Psoas muscle (tissue), 8 donors: Measurements from ENCODE around the gene CLSTN2. TPM values are rescaled to one million over a fixed set of nuclear protein-coding genes. Genes with fewer than 3 reads are reported as not detected.
A peak's percentile ranks its signal among the peaks of the same experiment; 100 is the strongest.

ENCODE experiments used
- ATAC-seq, 4 donors: fragments of 200-7000 bp; cut with Tn5 transposase; one replicate each; pipeline ENCODE4 v1.9.1; 2020; ENCODE audit warnings: moderate library complexity in 3 of 4, mild to moderate bottlenecking in 2 of 4
- DNase-seq, 2 donors: peaks; one replicate each; pipeline ENCODE4 v3.0.0-alpha.2; 2020
- H3K27ac ChIP-seq: fragments of 200-600 bp; one replicate; pipeline ENCODE4 v1.8.0; 2022
- H3K27me3 ChIP-seq, 3 donors: fragments of 200-600 bp in 1 of 3; one replicate each; pipeline versions ENCODE4 v1.6.1 to v1.8.0; 2013 to 2022; ENCODE audit warnings: low read length in 2 of 3, mild to moderate bottlenecking in 2 of 3, moderate library complexity in 1 of 3; ENCODE audit not compliant: insufficient read depth in 3 of 3
- H3K36me3 ChIP-seq, 2 donors: fragments of 200-600 bp in 1 of 2; one replicate each; pipeline versions ENCODE4 v1.6.1 to v1.8.0; 2013 to 2022; ENCODE audit warnings: low read depth in 1 of 2, mild to moderate bottlenecking in 1 of 2, moderate library complexity in 1 of 2; ENCODE audit not compliant: insufficient read depth in 1 of 2
- H3K4me1 ChIP-seq: fragments of 200-600 bp; one replicate; pipeline ENCODE4 v1.8.0; 2022
- H3K4me3 ChIP-seq: fragments of 200-600 bp; one replicate; pipeline ENCODE4 v1.8.0; 2022; ENCODE audit warnings: mild to moderate bottlenecking
- H3K9me3 ChIP-seq: fragments of 200-600 bp; one replicate; pipeline ENCODE4 v1.8.0; 2022
- WGBS, 3 donors: extraction: QIAGEN DNeasy Blood & Tissue Kit; methylation state at CpG; one replicate each; pipeline versions ENCODE4 v1.1.6 to v1.1.7; 2013; 5-methylcytosine and 5-hydroxymethylcytosine counted together
- intact Hi-C, 2 donors: fragments of 100-400 bp; cut with DNase I; formaldehyde crosslinking; loops; one replicate each; pipeline versions ENCODE4 v1.11.0 to v1.14.2; 2022
- polyA plus RNA-seq, 3 donors: library from polyadenylated mRNA; stranded (reverse); fragments of 200-250 nt; gene quantifications; one replicate each; pipeline ENCODE4 v1.2.3, GENCODE V29; 2013
- total RNA-seq, 4 donors: library from RNA; stranded (reverse); fragmentation: NEBNext Ultra II Directional in 2 of 4; extraction: Animal tissue kit (Norgen Biotek cat#: 25700) in 2 of 4; gene quantifications; one replicate each; pipeline versions ENCODE4 v1.2.1 to v1.2.4, GENCODE V29; 2021 to 2023
- TF ChIP-seq, protein P1 (sequence below): fragments of 200-600 bp; IDR thresholded peaks from one replicate; pipeline ENCODE4 v1.8.0; 2022; ENCODE audit warnings: antibody characterized with exemption
- donor health status: healthy with polysubstance abuse.
- donor health status: DM: no; HTN: no; CAD: no; lungs with moderate emphysema.
- donor health status: Bipolar disorder and iron deficiency.
- donor health status: healthy.
- donor health status: DM: yes; HTN: yes; CAD: no.
- donor health status: DM: no; HTN: no; CAD: no.
- donor health status: DM: no; HTN: no; CAD: no.
- donor health status: DM: yes; HTN: yes; CAD: no.

Gene CLSTN2
- total and polyA plus RNA-seq, 7 donors = 0.24 to 5.0 (median 1.5) TPM

DNA sequence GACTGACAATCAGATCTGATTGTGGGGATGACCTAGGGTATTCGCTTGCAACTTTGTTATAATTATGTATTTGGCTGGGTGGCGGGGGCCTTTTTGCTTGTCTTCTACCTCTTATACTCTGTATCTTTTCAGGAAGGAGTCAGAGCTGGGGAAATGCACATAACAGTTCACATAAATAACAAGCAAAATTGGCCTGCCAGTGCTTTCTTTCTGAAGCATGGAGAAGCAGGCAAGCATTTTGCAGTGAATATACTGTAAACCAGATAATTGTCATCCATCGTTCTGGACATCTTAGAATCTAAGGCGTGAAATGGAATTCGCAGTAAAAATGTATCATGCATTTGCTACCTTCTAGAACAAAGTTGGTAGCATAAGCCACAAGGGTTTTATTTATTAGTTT, 227.6 kb downstream of the CLSTN2 start:
- no peaks in the 10 kb centered on the region for H3K4me1 ChIP-seq
- intact Hi-C loops = no loop called here
- no peaks in the 10 kb centered on the region for H3K36me3 ChIP-seq
- DNase-seq (no peak), ATAC-seq (no peak)
- TF ChIP-seq, protein P1, sequence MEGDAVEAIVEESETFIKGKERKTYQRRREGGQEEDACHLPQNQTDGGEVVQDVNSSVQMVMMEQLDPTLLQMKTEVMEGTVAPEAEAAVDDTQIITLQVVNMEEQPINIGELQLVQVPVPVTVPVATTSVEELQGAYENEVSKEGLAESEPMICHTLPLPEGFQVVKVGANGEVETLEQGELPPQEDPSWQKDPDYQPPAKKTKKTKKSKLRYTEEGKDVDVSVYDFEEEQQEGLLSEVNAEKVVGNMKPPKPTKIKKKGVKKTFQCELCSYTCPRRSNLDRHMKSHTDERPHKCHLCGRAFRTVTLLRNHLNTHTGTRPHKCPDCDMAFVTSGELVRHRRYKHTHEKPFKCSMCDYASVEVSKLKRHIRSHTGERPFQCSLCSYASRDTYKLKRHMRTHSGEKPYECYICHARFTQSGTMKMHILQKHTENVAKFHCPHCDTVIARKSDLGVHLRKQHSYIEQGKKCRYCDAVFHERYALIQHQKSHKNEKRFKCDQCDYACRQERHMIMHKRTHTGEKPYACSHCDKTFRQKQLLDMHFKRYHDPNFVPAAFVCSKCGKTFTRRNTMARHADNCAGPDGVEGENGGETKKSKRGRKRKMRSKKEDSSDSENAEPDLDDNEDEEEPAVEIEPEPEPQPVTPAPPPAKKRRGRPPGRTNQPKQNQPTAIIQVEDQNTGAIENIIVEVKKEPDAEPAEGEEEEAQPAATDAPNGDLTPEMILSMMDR = no peak
- H3K27me3 ChIP-seq = no peaks in the 10 kb centered on the region
- no peaks in the 10 kb centered on the region for H3K9me3 ChIP-seq
- H3K27ac ChIP-seq = no peak overlapping the region
- 83 to 87% (median 85%) methylated on average over 5 of the region's 5 CpGs for whole genome bisulfite sequencing, 3 donors
- no peak overlapping the region for H3K4me3 ChIP-seq

DNA sequence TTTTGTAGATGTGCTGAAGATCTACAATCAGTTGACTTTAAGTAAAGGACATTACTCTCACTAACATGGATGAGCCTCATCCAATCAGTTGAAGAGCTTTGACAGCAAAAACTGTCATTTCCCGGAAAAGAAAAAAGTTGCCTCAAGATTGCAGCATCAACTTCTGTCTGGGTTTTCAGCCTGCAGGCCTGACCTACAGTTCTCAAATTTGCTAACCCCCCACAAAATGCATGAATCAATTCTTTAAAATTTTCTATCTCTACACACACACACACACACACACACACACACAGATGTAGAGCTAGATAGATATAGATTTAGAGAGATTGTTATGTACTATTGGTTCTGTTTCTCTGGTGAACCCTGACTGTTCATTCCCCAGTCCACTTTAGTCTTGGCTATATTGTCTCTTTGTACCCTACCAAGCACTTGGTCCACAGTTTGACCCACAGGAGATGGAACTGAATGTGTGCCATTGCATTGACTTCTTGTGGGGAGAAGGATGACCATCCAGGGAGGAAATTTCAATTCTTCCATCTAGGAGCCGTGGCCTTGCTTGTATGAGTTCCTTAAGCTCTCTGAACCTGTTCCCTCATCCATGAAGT, 228.3 kb downstream of the CLSTN2 start:
- Histone ChIP-seq H3K4me1 (no peaks in the 10 kb centered on the region), H3K27ac (no peak overlapping the region), H3K4me3 (no peak overlapping the region), H3K36me3 (no peaks in the 10 kb centered on the region), H3K9me3 (no peaks in the 10 kb centered on the region), H3K27me3 (no peaks in the 10 kb centered on the region)
- no peak for ATAC-seq
- TF ChIP-seq, protein P1 = no peak
- WGBS, 3 donors = 85 to 94% (median 90%) methylated on average over 2 of the region's 2 CpGs
- no peak for DNase-seq
- intact Hi-C loops = no loop called here

DNA sequence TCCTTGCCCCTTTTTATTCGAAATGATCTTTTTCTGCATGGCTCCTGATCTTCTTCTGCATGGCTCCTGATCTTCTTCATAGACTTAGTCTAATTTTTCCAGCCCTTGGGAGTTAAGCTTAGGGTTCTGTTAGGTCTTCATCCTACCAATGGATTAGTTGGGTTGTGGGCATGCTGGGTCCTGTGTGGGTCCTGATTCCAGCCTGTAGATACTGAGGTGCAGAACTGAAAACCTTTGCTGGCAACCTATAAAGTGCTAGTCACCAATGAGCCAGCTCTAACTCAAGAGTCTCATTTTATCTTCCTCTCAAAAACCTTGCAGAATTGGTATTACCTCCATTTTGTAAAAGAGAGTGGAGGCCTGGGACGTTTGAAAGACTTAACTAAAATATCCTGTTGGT, 229.2 kb downstream of the CLSTN2 start:
- WGBS, 3 donors = 76 to 91% (median 84%) methylated on average over 2 of the region's 2 CpGs
- H3K4me3 ChIP-seq = no peak overlapping the region
- H3K4me1 ChIP-seq = no peaks in the 10 kb centered on the region
- no peak overlapping the region for H3K27ac ChIP-seq
- TF ChIP-seq, protein P1 = no peak
- H3K9me3 ChIP-seq = peaks cover 1% of the 10 kb centered on the region
- no peaks in the 10 kb centered on the region for H3K36me3 ChIP-seq
- DNase-seq (no peak), ATAC-seq (no peak)
- intact Hi-C loops = no loop called here
- no peaks in the 10 kb centered on the region for H3K27me3 ChIP-seq

DNA sequence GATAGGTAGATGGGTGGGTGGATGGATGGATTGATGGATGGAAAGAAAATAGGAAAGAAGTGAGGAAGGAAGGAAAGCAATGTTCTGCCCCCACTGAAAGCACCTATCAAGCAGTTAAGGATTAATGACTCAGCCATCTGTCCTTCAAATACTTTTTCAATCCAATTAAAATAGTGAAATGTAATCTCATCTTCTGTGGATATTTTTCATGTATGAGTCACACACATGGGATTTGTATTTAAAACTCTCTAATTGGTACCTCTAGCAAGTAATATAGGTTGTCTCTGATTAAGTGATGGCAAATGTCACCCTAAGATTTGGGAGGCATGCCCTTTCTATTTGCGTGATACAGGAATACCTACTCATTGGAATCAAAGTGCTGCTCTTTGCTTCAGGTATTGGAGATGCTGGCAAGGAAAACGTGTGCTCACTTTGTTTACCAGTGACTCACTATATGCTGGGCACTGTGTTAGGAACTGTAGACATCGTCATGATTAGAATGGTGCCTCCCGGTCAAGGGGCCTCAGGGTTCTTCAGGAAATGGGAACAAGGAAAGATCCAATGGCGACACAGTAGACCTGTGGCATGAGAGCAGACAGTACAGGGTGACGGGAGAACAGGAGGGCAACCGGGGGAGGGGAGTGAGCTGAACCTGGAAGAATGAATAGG, 230.1 kb downstream of the CLSTN2 start:
- WGBS, 3 donors = 71 to 80% (median 78%) methylated on average over 7 of the region's 7 CpGs
- no peaks in the 10 kb centered on the region for H3K27me3 ChIP-seq
- H3K27ac ChIP-seq = no peak overlapping the region
- no peak for DNase-seq
- H3K9me3 ChIP-seq = peaks cover 4% of the 10 kb centered on the region
- H3K4me1 ChIP-seq = no peaks in the 10 kb centered on the region
- ATAC-seq = peak in 3 of 4 donors; percentile 32 to 63 (median 41)
- H3K36me3 ChIP-seq = no peaks in the 10 kb centered on the region
- intact Hi-C loops = no loop called here
- TF ChIP-seq, protein P1 = no peak
- H3K4me3 ChIP-seq = no peak overlapping the region
